LNCAP (cell line): ENCODE data around the gene HPRT1.

Experiments used
- TF ChIP-seq, protein P1 (sequence below): fragments of 450-650 bp; IDR thresholded peaks from 2 replicates; pipeline ENCODE4 v1.5.1; 2017; ENCODE audit warnings: mild to moderate bottlenecking

Gene HPRT1

DNA sequence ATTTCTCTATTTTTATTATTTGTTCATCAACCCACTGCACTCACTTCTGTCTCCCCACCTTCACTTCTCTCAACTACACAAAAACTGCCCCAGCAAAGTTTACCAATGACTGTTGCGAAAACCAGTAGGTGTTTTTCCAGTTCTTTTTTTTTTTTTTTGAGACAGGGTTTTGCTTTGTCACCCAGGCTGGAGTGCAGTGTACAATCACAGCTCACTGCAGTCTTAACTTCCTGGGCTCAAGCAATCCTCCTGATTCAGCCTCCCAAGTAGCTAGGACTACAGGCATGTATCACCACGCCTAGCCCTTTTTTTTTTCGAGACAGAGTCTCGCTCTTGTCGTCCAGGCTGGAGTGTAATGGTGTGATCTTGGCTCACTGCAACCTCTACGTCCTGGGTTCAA lies 24.1 kb upstream of the HPRT1 start:
- TF ChIP-seq, protein P1, sequence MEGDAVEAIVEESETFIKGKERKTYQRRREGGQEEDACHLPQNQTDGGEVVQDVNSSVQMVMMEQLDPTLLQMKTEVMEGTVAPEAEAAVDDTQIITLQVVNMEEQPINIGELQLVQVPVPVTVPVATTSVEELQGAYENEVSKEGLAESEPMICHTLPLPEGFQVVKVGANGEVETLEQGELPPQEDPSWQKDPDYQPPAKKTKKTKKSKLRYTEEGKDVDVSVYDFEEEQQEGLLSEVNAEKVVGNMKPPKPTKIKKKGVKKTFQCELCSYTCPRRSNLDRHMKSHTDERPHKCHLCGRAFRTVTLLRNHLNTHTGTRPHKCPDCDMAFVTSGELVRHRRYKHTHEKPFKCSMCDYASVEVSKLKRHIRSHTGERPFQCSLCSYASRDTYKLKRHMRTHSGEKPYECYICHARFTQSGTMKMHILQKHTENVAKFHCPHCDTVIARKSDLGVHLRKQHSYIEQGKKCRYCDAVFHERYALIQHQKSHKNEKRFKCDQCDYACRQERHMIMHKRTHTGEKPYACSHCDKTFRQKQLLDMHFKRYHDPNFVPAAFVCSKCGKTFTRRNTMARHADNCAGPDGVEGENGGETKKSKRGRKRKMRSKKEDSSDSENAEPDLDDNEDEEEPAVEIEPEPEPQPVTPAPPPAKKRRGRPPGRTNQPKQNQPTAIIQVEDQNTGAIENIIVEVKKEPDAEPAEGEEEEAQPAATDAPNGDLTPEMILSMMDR, result no peak

DNA sequence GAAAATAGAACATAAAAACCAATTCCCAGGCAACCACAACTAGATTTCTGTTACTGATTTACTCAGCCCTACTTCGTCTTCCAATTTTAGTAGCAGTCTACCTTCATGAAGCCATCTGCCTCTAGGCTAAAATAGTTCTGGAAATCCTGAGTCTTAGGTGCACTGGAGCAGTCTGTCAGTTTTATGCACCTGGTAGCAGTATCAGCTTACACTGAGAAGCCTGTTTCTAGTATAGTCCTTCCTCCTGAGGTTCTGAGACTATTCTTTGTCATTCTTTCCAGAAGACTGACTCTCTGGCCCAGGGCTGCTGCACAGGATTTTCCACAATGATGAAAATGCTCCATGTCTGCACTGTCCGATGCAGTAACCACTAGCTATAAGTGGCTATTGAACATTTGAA lies 16.9 kb upstream of the HPRT1 start:
- TF ChIP-seq, protein P1, result no peak

DNA sequence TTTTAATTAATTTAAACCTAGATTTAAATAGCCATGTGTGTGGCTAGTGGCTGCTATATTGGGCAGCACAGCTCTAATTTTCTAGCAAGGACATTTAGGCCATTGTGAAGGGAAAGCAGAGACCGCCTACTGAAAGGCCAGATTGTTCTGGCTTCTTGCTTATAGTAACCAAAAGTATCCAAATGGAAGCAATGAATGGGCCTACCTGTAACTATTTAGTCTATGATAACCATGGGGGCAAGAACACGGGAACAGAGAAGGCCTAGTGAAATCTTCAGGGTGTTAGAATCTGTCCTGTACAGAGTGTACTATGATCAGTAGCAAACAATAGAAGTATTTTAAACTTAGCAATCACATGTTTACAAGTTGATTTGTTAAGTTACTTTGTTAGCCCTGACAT lies 16.5 kb upstream of the HPRT1 start:
- TF ChIP-seq, protein P1, result no peak

DNA sequence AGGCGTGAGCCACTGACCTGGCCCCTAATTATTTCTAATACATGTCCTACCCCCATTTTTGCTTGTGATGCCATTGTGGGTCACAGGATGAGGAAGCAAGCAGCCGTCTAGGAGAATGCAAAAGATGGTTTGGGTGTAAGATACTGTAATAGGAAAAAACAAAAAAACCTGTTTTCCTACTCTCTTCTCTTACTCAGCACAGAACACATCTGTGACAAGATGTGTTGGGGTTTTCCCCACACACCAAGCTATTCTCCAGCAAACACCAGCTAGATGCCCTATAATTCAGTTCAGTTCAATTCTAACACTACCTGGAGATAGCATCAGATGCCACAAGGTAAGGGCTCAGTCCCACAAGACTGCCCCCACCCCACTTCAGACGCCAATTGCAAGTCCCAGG lies 15.3 kb upstream of the HPRT1 start:
- TF ChIP-seq, protein P1, result no peak

DNA sequence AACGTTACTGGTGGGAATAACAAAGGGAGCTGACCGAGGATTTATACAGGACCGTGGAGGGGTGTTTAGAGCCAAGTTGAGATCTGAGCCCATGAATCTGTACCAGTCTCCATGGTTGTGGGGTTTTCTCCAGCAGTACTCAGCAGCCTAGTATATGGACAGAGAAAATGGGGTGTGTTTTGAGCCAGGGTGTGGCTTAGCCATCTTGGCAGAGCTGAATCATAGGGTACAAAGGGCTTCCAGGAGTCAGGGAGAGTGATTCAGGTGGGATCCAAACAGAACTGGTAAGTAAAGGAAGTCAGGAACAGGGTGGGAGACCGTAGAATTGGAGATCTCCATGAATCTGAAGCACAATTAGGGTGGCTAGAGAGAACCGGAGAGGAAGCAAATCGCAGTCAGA lies 7.4 kb upstream of the HPRT1 start:
- TF ChIP-seq, protein P1, result no peak

DNA sequence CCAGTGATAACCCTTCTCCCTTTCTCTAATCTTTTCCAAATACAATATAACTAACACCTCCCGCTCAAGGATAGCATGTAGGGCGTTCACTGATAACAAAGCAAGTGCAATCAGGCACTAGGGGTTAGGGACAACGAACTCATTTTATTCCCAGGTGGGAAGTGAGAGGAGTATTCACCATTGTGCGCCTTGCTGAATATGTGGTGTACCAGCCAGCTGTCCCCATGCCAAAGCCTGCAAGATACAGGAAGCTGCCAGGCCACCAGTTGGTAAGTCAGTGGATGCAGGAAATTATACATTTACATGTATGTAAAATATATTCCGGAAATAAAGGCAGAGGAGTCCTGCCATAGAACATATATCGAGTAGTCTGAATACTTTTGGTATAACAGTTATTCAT lies 6.3 kb upstream of the HPRT1 start:
- TF ChIP-seq, protein P1, result no peak

DNA sequence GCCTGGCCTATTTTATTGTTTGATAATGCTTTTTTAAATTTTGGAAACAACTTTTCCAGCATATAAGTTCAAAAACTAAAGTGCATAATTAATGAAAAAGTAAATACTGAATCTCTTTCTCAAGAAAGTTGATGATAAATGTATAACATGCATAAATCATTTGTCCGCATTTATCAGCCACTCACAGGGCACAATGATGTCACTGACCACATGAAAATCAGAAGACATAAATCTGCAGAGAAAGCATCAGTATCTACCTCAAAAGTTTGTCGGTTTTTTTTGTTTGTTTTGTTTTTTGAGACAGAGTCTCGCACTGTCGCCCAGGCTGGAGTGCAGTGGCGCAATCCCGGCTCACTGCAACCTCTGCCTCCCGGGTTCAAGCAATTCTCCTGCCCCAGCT lies 5.5 kb upstream of the HPRT1 start:
- TF ChIP-seq, protein P1, result no peak

DNA sequence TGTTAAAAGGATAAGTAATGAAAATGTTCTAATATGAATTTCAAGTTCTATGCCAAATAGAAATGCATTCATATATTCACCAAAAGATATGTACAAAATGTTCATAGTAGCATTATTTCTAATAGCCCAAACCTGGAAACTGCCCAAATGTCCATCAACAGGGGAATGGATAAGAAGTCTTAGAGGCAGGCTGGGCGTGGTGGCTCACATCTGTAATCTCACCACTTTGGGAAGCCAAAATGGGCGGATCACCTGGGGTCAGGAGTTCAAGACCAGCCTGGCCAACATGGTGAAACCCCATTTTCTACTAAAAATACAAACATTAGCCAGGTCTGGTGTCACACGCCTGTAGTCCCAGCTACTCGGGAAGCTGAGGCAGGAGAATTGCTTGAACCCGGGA lies 2.3 kb upstream of the HPRT1 start:
- TF ChIP-seq, protein P1, result no peak
